ENCODE measurements around the gene ENHO.

DNA sequence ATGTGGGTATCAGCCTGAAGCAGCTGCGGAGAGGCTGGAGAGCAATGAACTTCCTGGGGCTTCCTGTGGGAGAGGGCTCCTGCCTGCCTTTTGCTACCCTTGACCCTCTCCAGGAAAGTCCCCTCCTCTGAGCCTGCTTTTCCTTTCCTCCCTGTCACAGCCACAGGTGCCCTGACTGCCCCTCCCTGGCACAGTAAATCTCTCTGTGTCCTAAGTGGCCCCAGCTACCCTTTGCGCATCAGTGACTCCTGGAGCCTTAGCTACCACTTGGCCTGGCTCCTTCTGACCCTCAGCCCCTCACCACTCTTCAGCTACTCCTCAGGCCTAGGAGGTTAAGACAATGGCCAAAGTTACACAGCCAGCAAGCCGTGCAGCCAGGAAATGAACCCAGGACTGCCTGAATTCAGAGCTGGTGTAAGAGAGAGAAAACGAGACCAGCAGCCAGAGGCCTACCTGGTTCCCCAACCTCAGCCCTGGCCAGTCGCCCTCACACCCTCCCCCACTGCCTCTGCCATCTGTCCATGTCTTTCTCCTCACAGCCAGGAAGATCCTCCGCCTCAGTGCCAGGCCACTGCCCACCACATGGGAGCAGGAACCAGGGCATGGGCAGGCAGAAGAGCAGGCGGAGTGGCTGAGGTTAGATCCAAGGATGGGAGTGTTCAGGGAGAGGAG, 48.2 kb upstream of the ENHO start:
- TF ChIP-seq POLR2AphosphoS5 (IDR thresholded peaks at IDR 0.05) = no peak
- TF ChIP-seq, protein P1, sequence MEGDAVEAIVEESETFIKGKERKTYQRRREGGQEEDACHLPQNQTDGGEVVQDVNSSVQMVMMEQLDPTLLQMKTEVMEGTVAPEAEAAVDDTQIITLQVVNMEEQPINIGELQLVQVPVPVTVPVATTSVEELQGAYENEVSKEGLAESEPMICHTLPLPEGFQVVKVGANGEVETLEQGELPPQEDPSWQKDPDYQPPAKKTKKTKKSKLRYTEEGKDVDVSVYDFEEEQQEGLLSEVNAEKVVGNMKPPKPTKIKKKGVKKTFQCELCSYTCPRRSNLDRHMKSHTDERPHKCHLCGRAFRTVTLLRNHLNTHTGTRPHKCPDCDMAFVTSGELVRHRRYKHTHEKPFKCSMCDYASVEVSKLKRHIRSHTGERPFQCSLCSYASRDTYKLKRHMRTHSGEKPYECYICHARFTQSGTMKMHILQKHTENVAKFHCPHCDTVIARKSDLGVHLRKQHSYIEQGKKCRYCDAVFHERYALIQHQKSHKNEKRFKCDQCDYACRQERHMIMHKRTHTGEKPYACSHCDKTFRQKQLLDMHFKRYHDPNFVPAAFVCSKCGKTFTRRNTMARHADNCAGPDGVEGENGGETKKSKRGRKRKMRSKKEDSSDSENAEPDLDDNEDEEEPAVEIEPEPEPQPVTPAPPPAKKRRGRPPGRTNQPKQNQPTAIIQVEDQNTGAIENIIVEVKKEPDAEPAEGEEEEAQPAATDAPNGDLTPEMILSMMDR (IDR thresholded peaks at IDR 0.05) = no peak

Measured in upper lobe of left lung (tissue), 4 donors.